SIG-M5 treated with dmso at 0.1 percent for 504 hours (cell line): ENCODE data around the gene TTYH3.

ENCODE experiments used
- DNase-seq: peaks from one replicate; lab custom pipeline; 2025; ENCODE audit not compliant: unreplicated experiment; lab: John Stamatoyannopoulos, UW

The TTYH3 gene

DNA sequence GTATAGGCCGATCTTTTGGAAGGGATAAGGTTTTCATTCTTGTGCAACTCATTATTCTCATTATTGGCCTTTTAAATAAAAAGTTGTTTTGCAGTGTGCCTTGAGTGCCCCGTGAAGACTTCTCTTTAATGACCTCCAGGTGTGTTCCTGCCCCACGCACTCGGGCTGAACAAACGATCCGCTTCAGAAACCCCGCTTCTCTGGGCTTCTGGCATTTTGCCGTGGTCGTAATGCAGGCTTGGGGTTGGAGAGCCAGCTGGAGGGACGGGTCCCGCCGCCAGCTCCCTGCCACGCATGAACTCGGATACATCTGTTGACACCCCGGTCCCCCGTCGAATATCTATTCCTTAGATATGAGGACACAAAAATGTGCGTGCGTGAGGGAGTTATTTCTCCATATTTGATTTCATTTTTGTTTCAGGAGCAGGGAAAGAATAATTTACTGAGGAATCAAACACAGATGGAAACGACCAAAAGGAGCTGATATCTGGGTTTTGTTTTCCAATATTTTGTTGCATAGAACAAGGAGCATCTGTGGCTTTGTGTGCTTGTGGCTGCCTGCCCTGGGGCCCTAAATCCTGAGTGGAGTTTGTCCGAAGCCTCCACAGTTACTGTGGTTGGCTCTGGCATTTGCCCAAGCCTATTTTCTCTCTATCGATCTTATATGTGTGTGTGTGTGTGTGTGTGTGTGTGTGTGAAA is 17.0 kb upstream of the TTYH3 start:
- DNase-seq: no peak

- DNase-seq: no peak
Observed at GRCh38 chr7:2616387-2617324, 15.1 kb upstream of the TTYH3 start.

DNA sequence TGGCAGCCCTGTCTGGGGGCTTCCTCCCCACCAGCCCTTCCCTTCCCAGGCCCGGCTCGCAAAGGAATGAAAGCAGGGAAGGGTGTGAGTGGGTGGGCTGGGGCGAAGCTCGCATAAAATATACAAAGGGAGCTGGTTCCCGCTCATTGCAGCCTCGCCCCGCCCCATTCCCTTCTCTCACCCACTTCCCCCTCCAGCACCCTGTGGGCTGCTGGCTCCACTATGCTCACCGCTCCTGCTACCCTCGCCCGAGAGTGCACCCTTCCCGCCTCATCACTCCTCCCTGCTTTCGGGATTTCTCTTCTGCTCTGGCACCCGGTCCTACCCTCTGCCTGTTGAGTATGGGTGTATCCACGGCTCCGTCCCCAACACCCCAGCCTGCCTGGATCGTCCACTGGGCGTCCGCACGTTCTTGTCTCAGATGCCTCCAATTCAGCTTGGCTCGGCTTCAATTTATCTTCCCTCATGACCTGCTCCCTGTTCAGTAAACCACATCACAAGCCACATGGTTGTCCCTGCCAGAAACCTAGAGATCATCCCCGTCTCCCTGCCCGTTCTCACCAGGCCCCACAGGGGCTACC is 14.4 kb upstream of the TTYH3 start:
- DNase-seq: no peak

GRCh38 chr7:2619116-2619515 is 12.7 kb upstream of the TTYH3 start:
- DNase-seq: no peak

- no peak for DNase-seq
Observed at GRCh38 chr7:2621061-2621828, 10.5 kb upstream of the TTYH3 start.

DNA sequence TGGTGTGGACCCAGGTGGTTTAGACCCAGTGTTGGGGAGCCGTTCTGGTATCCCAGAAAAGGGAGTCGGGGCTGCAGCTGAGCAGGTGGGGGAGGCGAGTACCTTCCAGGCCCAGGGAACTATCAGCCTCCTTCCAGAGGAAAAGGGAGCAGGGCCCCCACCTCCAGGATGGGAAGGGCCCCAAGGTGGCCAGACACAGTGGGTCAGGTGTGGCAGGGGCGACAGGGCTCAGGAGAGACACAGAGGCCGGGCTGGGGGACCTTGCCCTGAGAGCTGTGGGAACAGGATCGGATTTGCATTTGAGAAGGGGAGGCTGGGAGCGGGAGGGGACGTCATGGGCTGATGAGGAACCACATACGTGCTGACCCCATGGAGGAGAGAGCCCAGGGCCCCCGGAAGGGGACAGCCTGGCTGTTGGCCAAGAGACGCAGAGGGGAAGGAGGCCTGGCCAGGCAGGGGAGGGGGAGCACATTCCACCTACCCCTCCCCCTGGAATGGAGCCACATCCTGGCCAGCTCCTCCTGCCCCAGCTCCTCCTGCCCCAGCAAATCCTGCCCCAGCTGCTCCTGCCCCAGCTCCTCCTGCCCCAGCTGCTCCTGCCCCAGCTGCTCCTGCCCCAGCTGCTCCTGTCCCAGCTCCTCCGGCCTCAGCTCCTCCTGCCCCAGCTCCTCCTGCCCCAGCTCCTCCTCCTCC is 9.7 kb upstream of the TTYH3 start:
- no peak for DNase-seq

- no peak for DNase-seq
Observed at GRCh38 chr7:2622869-2623697, 8.7 kb upstream of the TTYH3 start.

DNA sequence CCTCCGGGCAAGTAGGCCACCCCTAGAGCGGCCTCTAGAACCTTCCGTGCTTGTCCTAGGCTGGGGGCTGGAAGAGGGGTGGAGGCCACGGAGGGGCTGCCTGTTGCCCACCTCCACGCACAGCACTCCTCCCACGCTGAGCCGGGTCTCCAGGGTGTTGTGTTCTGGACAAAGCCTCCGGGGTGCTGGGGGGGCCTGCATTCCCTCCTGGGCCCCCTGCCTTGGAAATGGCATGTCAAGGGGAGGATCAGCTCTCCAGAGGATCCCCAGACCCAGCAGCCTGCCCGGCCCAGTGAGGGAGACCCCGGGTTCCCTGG is 8.1 kb upstream of the TTYH3 start:
- no peak for DNase-seq

DNA sequence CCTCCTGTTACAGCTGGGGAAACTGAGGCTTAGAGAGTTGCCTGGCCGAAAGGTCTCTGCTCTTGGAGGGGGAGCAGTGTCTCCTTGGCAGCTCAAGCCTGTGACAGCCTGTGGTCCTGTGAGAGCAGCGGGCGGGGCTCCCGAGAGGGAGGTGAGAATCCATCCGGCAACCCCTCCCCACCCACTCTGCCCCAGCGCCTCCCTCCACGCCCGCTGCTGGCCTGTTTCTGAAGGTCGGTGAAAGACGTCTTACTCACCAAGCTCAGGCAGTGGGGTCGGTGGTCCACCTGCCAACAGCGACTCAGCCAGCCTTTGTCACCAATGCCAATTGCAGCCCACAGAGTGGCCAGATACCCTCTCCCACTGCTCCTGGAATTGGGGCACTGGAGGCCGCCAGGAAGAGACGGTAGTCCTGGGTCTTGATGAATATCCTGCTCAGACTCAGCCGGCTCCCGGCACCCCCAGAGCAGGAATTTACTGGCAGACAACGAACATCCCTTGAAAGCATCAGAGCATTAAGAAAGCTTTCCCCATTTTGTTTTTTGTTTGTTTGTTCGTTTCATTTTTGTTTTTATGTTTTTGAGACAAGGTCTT is 7.4 kb upstream of the TTYH3 start:
- DNase-seq: no peak

DNA sequence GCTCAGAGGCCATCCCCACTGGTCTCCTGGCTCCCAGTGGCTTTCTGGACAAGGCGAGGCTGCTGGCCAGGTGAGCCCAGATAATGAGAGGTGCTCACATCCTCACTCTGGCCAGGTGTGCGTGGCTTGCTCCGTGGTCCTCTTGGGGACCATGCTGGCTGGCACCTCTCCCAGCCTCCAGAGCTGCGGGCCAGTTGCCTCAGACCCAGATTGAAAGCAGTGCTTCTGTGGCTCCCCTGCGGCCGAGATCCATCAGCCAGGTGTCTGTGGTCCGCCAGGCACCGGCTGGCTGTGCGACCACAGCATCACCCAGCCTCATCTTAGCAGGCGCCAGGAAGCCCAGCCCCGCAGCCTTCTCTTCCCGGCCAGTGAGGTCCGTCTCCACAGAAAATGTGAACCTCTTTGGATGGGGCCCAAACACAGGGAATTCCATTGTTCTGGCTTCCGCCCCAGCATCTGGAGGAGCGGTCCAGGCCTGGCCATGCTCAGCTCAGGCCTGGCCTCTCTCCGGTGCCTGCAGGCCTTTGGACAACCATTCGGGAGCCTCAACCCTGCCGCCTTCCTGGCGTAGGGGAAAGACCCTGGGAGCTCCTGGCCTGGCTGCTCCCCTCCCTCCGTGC is 5.2 kb upstream of the TTYH3 start:
- DNase-seq: no peak

- DNase-seq: no peak
Observed at GRCh38 chr7:2627258-2628129, 4.3 kb upstream of the TTYH3 start.

GRCh38 chr7:2628130-2628482 is 3.7 kb upstream of the TTYH3 start:
- no peak for DNase-seq

DNA sequence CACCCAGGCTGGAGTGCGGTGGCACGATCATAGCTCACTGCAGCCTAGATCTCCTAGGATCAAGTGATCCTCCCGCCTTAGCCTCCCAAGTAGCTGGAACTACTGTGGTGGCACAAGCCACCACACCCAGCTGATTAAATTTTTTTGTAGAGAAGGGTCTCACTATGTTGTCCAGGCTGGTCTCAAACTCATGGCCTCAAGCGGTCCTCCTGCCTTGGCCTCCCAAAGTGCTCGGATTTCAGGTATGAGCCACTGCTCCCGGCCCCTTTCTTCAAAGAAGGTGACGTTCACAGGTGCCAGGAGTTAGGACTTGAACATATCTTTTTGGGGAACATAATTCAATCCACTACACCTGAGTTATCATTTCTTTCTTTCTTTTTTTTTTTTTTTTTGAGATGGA is 2.9 kb upstream of the TTYH3 start:
- no peak for DNase-seq

- no peak for DNase-seq
Observed at GRCh38 chr7:2629746-2630681, 1.8 kb upstream of the TTYH3 start.

DNA sequence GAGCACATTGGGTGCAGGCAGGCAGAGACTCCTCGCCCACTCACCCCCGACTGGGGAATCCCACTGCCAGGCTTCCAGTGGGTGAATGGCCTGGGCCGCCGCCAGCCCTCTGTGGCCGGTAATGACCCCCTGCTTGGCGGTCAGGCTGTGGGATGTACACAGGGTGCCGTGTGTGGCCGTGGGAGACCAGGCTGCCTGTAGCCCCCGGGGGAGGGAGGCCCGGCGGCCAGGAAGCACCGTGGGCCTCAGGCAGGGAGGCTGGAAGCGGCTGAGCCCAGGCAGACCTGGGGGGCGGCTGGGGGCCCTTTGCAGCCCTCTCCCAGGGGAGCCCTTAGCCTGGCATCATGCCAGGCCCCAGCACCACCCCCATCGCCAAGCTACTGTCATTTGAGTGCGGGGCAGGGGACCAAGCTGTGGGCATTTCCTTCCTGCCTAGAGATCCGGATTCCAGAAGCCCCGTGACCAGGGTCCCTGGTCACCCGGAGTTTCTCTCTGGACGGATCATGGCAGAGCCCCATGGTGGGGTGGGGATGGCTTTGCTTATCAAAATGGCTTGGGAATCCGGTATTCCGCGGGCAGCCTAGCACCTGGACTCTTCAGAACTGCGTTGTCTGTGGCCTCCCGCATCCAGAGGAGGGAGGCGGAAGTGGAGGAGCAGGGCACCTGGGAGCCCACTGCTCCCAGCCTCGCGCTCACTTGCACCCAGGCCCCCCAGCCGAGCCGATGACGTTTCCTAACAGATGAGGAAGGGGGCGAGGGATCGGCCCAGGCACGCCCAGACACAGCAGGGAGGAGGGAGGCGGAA is 1.1 kb downstream of the TTYH3 start:
- peak; percentile 88 for DNase-seq

- DNase-seq: peak; percentile 75
Observed at GRCh38 chr7:2633538-2634266, 1.9 kb downstream of the TTYH3 start.
